ENCODE results near the gene RBM43.

RBM43 gene

DNA sequence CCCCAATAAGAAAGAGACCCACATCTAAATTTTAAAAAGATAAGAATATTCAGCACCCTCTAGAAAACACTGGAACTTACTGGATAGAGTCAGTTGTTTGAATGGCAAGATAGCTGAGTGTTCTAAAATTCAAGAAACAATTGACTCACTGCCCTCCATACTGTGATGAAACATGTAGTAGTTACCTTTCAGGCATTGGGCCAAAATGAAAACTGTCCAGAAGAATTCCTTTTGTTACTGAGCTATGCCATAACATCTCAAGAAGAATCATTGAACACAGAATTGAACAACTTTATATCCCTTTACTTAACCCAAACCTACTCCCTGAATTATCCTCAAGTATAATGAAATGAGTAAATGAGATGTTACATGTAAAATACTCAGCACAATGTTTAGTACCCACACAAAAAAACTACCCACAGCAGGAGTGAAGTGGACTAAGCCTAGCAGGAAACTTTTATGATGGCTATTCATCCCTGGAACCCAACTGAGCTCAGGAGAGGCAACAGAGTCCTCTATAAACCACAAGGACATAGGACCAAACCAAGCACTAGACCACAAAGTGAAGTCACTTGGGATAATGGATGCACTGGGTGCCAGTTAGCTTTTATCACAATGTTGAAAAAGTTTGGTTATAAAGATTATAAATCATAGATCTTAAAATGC lies 32.7 kb downstream of the RBM43 start:
- TF ChIP-seq, protein P1, sequence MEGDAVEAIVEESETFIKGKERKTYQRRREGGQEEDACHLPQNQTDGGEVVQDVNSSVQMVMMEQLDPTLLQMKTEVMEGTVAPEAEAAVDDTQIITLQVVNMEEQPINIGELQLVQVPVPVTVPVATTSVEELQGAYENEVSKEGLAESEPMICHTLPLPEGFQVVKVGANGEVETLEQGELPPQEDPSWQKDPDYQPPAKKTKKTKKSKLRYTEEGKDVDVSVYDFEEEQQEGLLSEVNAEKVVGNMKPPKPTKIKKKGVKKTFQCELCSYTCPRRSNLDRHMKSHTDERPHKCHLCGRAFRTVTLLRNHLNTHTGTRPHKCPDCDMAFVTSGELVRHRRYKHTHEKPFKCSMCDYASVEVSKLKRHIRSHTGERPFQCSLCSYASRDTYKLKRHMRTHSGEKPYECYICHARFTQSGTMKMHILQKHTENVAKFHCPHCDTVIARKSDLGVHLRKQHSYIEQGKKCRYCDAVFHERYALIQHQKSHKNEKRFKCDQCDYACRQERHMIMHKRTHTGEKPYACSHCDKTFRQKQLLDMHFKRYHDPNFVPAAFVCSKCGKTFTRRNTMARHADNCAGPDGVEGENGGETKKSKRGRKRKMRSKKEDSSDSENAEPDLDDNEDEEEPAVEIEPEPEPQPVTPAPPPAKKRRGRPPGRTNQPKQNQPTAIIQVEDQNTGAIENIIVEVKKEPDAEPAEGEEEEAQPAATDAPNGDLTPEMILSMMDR (IDR thresholded peaks at IDR 0.05; ENCODE audit: borderline replicate concordance, insufficient read depth, low read depth, low read length), result no peak
- no peak overlapping the region for H3K4me3 ChIP-seq (ENCODE audit: low read depth, low read length)

DNA sequence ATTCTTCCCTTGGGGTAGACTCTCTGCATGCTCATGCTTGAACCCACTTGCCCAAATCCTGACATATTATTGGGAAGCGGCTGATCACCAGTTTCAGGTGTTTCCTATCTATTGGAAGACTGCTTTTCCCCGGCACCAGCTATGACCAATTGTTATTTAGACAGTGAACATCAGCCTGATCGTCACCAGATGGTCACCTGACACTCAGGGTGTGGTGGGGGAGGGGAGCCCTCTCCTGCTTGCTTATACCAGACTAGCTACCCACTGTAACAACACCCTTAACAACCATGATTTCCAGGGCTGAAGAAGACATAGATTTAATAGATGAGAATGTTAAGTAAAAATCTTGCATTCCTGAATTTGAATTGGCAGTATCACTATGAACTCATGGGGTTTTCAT lies 44.3 kb downstream of the RBM43 start:
- H3K4me3 ChIP-seq (ENCODE audit: low read depth, low read length), result no peak overlapping the region
- TF ChIP-seq, protein P1 (IDR thresholded peaks at IDR 0.05; ENCODE audit: borderline replicate concordance, insufficient read depth, low read depth, low read length), result no peak

DNA sequence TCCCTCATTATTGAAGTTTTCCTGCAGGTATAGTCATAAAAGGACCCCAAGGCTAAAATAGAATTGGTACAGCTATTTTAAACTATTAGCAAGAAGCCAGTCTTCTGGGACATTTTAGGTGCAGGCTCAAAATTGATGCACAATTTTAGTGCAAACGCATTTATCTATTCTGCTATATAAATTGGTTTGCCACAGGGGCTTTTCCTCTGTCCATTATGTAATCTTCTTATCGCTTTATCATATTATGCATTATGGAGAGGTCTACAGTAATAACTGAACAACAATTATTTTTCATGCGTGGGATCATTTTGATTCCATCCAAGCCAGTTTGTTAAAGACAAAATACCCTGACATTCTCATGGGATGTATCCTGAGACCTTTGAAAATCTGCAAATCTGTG lies 54.6 kb downstream of the RBM43 start:
- TF ChIP-seq, protein P1 (IDR thresholded peaks at IDR 0.05; ENCODE audit: borderline replicate concordance, insufficient read depth, low read depth, low read length), result no peak
- no peak overlapping the region for H3K4me3 ChIP-seq (ENCODE audit: low read depth, low read length)

DNA sequence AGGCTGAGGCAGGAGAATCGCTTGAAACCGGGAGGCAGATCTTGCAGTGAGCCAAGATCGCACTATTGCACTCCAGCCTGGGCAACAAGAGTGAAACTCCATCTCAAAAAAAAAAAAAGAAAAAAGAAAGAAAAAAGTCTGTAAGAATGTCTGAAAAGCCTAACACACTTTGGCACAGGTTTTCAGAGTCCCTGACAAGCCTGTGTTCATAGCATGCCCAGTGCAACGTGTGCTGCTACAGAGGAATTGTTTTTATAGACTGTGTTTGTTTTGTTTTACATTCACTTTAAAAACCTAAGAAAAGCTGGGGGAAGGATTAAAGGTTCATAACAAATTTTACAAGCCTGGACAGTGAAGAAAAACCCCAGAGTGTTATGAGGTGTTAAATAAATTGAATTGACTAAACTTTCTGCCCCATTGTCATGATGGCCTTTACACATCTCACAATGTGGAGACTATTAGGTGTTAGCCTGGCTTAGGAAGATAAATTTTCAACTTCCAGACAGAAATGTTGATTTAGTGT lies 55.2 kb downstream of the RBM43 start:
- H3K4me3 ChIP-seq (ENCODE audit: low read depth, low read length), result no peak overlapping the region
- TF ChIP-seq, protein P1 (IDR thresholded peaks at IDR 0.05; ENCODE audit: borderline replicate concordance, insufficient read depth, low read depth, low read length), result no peak

DNA sequence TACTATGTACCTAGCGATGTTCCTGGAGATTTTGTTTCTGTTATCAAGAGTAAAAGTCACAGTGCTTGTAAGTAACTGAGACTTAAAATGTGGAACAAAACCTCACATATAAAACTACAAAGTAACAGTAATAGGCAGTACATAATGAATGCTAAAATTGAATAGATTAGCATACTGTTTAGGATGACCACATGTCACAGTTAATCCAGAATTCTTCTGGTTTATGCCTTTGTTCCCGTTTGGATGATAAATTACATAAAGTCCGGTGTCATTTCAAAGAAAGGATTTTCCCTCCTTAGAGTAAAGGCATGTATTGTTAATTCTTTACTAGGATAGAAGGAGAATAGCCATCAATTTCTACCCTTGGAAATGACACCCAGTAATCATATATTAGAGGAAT lies 56.1 kb downstream of the RBM43 start:
- TF ChIP-seq, protein P1 (IDR thresholded peaks at IDR 0.05; ENCODE audit: borderline replicate concordance, insufficient read depth, low read depth, low read length), result no peak
- no peak overlapping the region for H3K4me3 ChIP-seq (ENCODE audit: low read depth, low read length)

DNA sequence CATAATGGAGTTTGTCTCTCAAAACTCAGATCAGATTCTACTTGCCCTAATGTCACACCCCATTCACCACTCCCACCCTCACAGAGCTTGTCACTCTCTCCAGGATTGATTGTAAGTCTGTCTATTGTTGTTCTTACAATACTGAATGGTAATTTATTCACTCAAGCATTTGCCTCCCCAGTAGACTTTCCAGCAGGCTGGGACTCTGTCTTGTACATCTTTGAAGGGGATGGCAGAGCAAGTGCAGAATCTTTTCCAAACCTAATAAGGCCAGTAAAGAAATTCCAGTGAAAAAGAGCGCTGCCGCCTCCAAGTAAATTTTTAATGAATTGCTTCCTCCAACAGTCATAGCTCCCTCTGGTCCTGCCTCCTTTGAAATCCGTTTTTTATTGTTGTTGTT lies 56.9 kb downstream of the RBM43 start:
- H3K4me3 ChIP-seq (ENCODE audit: low read depth, low read length), result no peak overlapping the region
- TF ChIP-seq, protein P1 (IDR thresholded peaks at IDR 0.05; ENCODE audit: borderline replicate concordance, insufficient read depth, low read depth, low read length), result no peak

DNA sequence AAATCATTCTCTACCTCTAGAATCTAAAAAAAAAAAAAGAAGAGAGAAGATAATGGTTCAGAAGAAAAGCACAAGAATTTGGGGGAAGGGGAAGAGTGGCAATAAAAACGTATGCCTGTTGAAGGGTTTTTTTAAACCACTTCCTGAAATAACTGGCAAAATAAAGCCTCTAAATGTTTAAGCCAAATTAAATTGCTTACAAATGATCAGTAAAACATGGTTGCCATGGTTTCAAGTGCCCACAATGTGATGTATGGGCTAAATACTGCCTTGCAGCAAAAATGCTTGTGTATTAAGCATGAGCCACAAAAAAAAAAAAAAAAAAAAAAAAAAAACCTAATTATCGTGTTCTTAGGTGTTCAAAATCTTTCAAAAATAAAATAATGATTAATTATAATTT lies 60.8 kb downstream of the RBM43 start:
- TF ChIP-seq, protein P1 (IDR thresholded peaks at IDR 0.05; ENCODE audit: borderline replicate concordance, insufficient read depth, low read depth, low read length), result no peak

More for the DNA sequence above, 60.8 kb downstream of the RBM43 start:
- H3K4me3 ChIP-seq (ENCODE audit: low read depth, low read length), result no peak overlapping the region

Data from GM12875 (cell line).